SK-N-SH (cell line): Measurements from ENCODE around the gene LPP. TPM values are rescaled to one million over a fixed set of nuclear protein-coding genes. Genes with fewer than 3 reads are reported as not detected.
A peak's percentile ranks its signal among the peaks of the same experiment; 100 is the strongest.

ENCODE experiments used
- CTCF ChIA-PET: fragments of 300-600, 350-600 bp; formaldehyde crosslinking; extraction: SDS; loops from one replicate; lab custom pipeline; 2021; lab: Yijun Ruan, JAX
- POLR2A ChIA-PET: fragments of 350-600 bp; sonication (Branson Sonifier 250); formaldehyde crosslinking; extraction: SDS; loops from one replicate; lab custom pipeline; 2020; ENCODE audit warnings: antibody characterized with exemption, inconsistent platforms; lab: Yijun Ruan, JAX
- DNase-seq: peaks from one replicate; pipeline ENCODE4 v3.0.0; 2012
- H2AFZ ChIP-seq: fragments of 200-600 bp; sonication (generic); 2 replicates; pipeline ENCODE4 v1.8.1; 2016; ENCODE audit warnings: antibody characterized with exemption, mild to moderate bottlenecking, low read depth
- H3F3A ChIP-seq: fragments of 200-600 bp; sonication (generic); replicated peaks from 2 replicates; pipeline ENCODE3; 2016; ENCODE audit warnings: antibody characterized with exemption, mild to moderate bottlenecking; ENCODE audit not compliant: insufficient read depth
- H3K27ac ChIP-seq, 2 experiments: fragments of 200-500 bp in 1 of 2; fragments of 200-600 bp in 1 of 2; sonication (Bioruptor generic) in 1 of 2; sonication (generic), shearing (Covaris generic) in 1 of 2; 2 replicates each; pipeline versions ENCODE4 v1.5.1 to v1.6.1; 2014 to 2016; ENCODE audit warnings: low read depth in 2 of 2, inconsistent platforms in 1 of 2, low read length in 1 of 2, mild to moderate bottlenecking in 1 of 2, mixed read lengths in 1 of 2
- H3K27me3 ChIP-seq: fragments of 200-600 bp; sonication (generic), shearing (Covaris generic); 2 replicates; pipeline ENCODE4 v1.6.1; 2016; ENCODE audit warnings: mixed run types; ENCODE audit not compliant: insufficient read depth
- H3K36me3 ChIP-seq, 2 experiments: fragments of 200-500 bp in 1 of 2; fragments of 200-600 bp in 1 of 2; sonication (Bioruptor generic) in 1 of 2; sonication (generic) in 1 of 2; replicated peaks in 1 of 2; 2 replicates each; pipeline versions ENCODE3 to v1.5.1; 2014 to 2016; ENCODE audit warnings: low read length in 1 of 2, mild to moderate bottlenecking in 1 of 2; ENCODE audit not compliant: insufficient read depth in 2 of 2, control insufficient read depth in 1 of 2
- H3K4me1 ChIP-seq, 2 experiments: fragments of 200-500 bp in 1 of 2; fragments of 200-600 bp in 1 of 2; sonication (Bioruptor generic) in 1 of 2; sonication (generic), shearing (Covaris generic) in 1 of 2; 2 replicates each; pipeline versions ENCODE4 v1.5.1 to v1.6.1; 2014 to 2016; ENCODE audit warnings: low read depth in 1 of 2, low read length in 1 of 2, mixed run types in 1 of 2; ENCODE audit not compliant: insufficient read depth in 2 of 2, control insufficient read depth in 1 of 2
- H3K4me2 ChIP-seq: fragments of 200-600 bp; sonication (generic), shearing (Covaris generic); 2 replicates; pipeline ENCODE4 v1.6.1; 2017; ENCODE audit warnings: mixed run types
- H3K4me3 ChIP-seq, 2 experiments: fragments of 200-500 bp in 1 of 2; fragments of 200-600 bp in 1 of 2; sonication (Bioruptor generic) in 1 of 2; sonication (generic), shearing (Covaris generic) in 1 of 2; 2 replicates each; pipeline versions ENCODE4 v1.5.1 to v1.8.1; 2014 to 2016; ENCODE audit warnings: low read depth in 2 of 2, inconsistent platforms in 1 of 2, low read length in 1 of 2, mild to moderate bottlenecking in 1 of 2, mixed read lengths in 1 of 2, moderate library complexity in 1 of 2
- H3K79me2 ChIP-seq: fragments of 200-600 bp; sonication (generic); 2 replicates; pipeline ENCODE4 v1.8.1; 2017; ENCODE audit warnings: mild to moderate bottlenecking; ENCODE audit not compliant: insufficient read depth
- H3K9ac ChIP-seq: fragments of 200-600 bp; sonication (generic); 2 replicates; pipeline ENCODE4 v1.6.1; 2017; ENCODE audit warnings: mixed run types
- H3K9me2 ChIP-seq: fragments of 200-600 bp; sonication (generic); 2 replicates; pipeline ENCODE4 v1.6.1; 2017; ENCODE audit warnings: mixed run types
- H3K9me3 ChIP-seq: fragments of 200-600 bp; sonication (generic); 2 replicates; pipeline ENCODE4 v1.6.1; 2017; ENCODE audit warnings: mixed run types, mild to moderate bottlenecking, moderate library complexity
- H4K20me1 ChIP-seq: fragments of 200-600 bp; sonication (generic); 2 replicates; pipeline ENCODE4 v1.6.1; 2017; ENCODE audit warnings: mild to moderate bottlenecking, mixed run types; ENCODE audit not compliant: insufficient read depth
- CHD2 ChIP-seq: fragments of 150-350 bp; IDR thresholded peaks from 2 replicates; pipeline ENCODE4 v1.6.1; 2018; ENCODE audit warnings: low read length; ENCODE audit not compliant: partially characterized antibody
- FOSL2 ChIP-seq: IDR thresholded peaks from 2 replicates; pipeline ENCODE4 v1.4.0; 2012; ENCODE audit warnings: low read depth, mild to moderate bottlenecking, moderate library complexity, borderline replicate concordance
- FOXJ3 ChIP-seq: sonication (generic); formaldehyde crosslinking; IDR thresholded peaks from 2 replicates; pipeline ENCODE4 v1.5.1; 2020; ENCODE audit warnings: mild to moderate bottlenecking, missing genetic modification reagents
- GABPA ChIP-seq: IDR thresholded peaks from 2 replicates; pipeline ENCODE4 v1.4.0; 2012; ENCODE audit warnings: low read depth, mild to moderate bottlenecking
- IRF3 ChIP-seq: fragments of 150-350 bp; IDR thresholded peaks from 2 replicates; pipeline ENCODE4 v1.6.1; 2016; ENCODE audit warnings: mild to moderate bottlenecking, low read depth, low read length
- JUND ChIP-seq: IDR thresholded peaks from 2 replicates; pipeline ENCODE4 v1.4.0; 2012
- MAX ChIP-seq: IDR thresholded peaks from 2 replicates; pipeline ENCODE4 v1.4.0; 2012; ENCODE audit warnings: low read depth
- MEF2A ChIP-seq: IDR thresholded peaks from 2 replicates; pipeline ENCODE4 v1.4.0; 2012; ENCODE audit warnings: low read depth, borderline replicate concordance
- MXI1 ChIP-seq: IDR thresholded peaks from 2 replicates; pipeline ENCODE4 v1.6.1; 2012; ENCODE audit warnings: mild to moderate bottlenecking, low read depth, low read length, improper control_type of control experiment
- NRF1 ChIP-seq: IDR thresholded peaks from 2 replicates; pipeline ENCODE4 v1.6.1; 2012; ENCODE audit warnings: low read depth, mild to moderate bottlenecking, low read length
- PBX3 ChIP-seq: IDR thresholded peaks from 2 replicates; pipeline ENCODE4; 2012
- RCOR1 ChIP-seq: fragments of 150-350 bp; IDR thresholded peaks from 2 replicates; pipeline ENCODE4 v1.6.1; 2017; ENCODE audit warnings: antibody characterized with exemption, low read length
- REST ChIP-seq: IDR thresholded peaks from 2 replicates; pipeline ENCODE4 v1.6.1; 2012; ENCODE audit warnings: mild to moderate bottlenecking, low read depth, low read length, moderate library complexity
- RFX5 ChIP-seq: IDR thresholded peaks from 2 replicates; pipeline ENCODE4 v1.6.1; 2012; ENCODE audit warnings: mild to moderate bottlenecking, improper control_type of control experiment, low read length
- RXRA ChIP-seq: IDR thresholded peaks from 2 replicates; pipeline ENCODE4 v1.4.0; 2012; ENCODE audit warnings: low read depth, mild to moderate bottlenecking, borderline replicate concordance
- SIN3A ChIP-seq: IDR thresholded peaks from 2 replicates; pipeline ENCODE4 v1.6.1; 2012; ENCODE audit warnings: low read depth, mild to moderate bottlenecking, low read length, moderate library complexity, borderline replicate concordance
- USF1 ChIP-seq: IDR thresholded peaks from 2 replicates; pipeline ENCODE4 v1.4.0; 2012; ENCODE audit warnings: low read depth, borderline replicate concordance
- USF2 ChIP-seq: fragments of 150-350 bp; IDR thresholded peaks from 2 replicates; pipeline ENCODE4 v1.6.1; 2017; ENCODE audit warnings: antibody characterized with exemption, low read length, low read depth, borderline replicate concordance
- ZBTB33 ChIP-seq: IDR thresholded peaks from 2 replicates; pipeline ENCODE4 v1.4.0; 2012; ENCODE audit warnings: low read depth, borderline replicate concordance
- WGBS: methylation state at CpG from one replicate; pipeline ENCODE4 v1.1.6; 2017; ENCODE audit warnings: low lambda C conversion rate; 5-methylcytosine and 5-hydroxymethylcytosine counted together
- polyA plus RNA-seq, 3 experiments: library from polyadenylated mRNA; depleted of rRNA; stranded (reverse); fragments of >200 nt; gene quantifications; 2 replicates each; pipeline ENCODE4 v1.2.3, GENCODE V29; 2012

LPP gene
- polyA plus RNA-seq, 1 of the 3 experiments (the other 2 are of a cell fraction): 6.6 TPM

- TF ChIP-seq MXI1: no peak
- TF ChIP-seq FOXJ3 (CRISPR knock-in tag): no peak
- TF ChIP-seq IRF3: no peak
- TF ChIP-seq MEF2A: no peak
These were observed 632.5 kb downstream of the LPP start (continued) for GRCh38 chr3:188786424-188786823.

- Histone ChIP-seq H3K9ac (peak overlapping the region; percentile 46; the same call in 1 of the 2 replicates), H3K4me3 (no peak overlapping the region)
- CTCF ChIA-PET: no interaction called here
- peak; percentile 86 for TF ChIP-seq JUND
- no peak for TF ChIP-seq NRF1
- TF ChIP-seq USF2: no peak
- TF ChIP-seq RFX5: no peak
- TF ChIP-seq GABPA: peak; percentile 46; the same call in 1 of the 2 replicates
- TF ChIP-seq MXI1: no peak
- peak; percentile 80 for TF ChIP-seq PBX3
- TF ChIP-seq RCOR1: no peak
- no peak for TF ChIP-seq FOXJ3 (CRISPR knock-in tag)
- peak; percentile 62 for TF ChIP-seq MAX
- TF ChIP-seq REST: no peak
- peak; percentile 83; the same call in 1 of the 2 replicates for TF ChIP-seq RXRA
- TF ChIP-seq FOSL2: peak; percentile 89
- TF ChIP-seq IRF3: no peak
- TF ChIP-seq CHD2: no peak
- no peak for TF ChIP-seq USF1
- no peak for TF ChIP-seq ZBTB33
- TF ChIP-seq SIN3A: no peak
These were observed 634.7 kb downstream of the LPP start for GRCh38 chr3:188788621-188789081.

More at GRCh38 chr3:188788621-188789081, 634.7 kb downstream of the LPP start:
- no peaks in the 10 kb centered on the region for H3K27me3 ChIP-seq
- 10% methylated on average over 5 of the region's 5 CpGs for WGBS
- H2AFZ ChIP-seq: no peak overlapping the region
- H3K4me2 ChIP-seq: peak overlapping the region; percentile 44
- H3K4me1 ChIP-seq: peaks cover 2 to 22% of the 10 kb centered on the region in 2 experiments; a peak in 2 of 4 replicates
- DNase-seq: no peak
- no peaks in the 10 kb centered on the region for H3K9me2 ChIP-seq
- H3K9me3 ChIP-seq: no peaks in the 10 kb centered on the region
- H3K79me2 ChIP-seq: peaks cover 37% of the 10 kb centered on the region
- H4K20me1 ChIP-seq: no peaks in the 10 kb centered on the region
- POLR2A ChIA-PET: no interaction called here
- H3K36me3 ChIP-seq: no peaks in the 10 kb centered on the region
- peaks cover 22% of the 10 kb centered on the region for H3F3A ChIP-seq
- H3K27ac ChIP-seq: peak overlapping the region in 1 of 2 experiments; percentile 93; a peak in 2 of 4 replicates
